Effector memory CD8-positive, alpha-beta T cell (primary cell): ENCODE results near the gene HSFX3.
"Not testable (repeated sequence)": the region's sequence is repeated elsewhere in the genome, so short reads cannot be mapped to it uniquely, and the experiment has no call there.

Experiments used
- ATAC-seq: fragments of 150-1000 bp; cut with Tn5 transposase; replicated peaks from 2 replicates; pipeline ENCODE4 v1.10.0; 2021; ENCODE audit warnings: mild to moderate bottlenecking, moderate library complexity
- DNase-seq, 3 experiments: peaks; one replicate each; pipeline ENCODE4 v3.0.0; 2021
- H3K27ac Mint-ChIP-seq, 2 donors: one replicate each; pipeline ENCODE4 v1.8.0; 2022; ENCODE audit warnings: mild to moderate bottlenecking in 2 of 2, mixed read lengths in 2 of 2, moderate library complexity in 2 of 2
- H3K27me3 Mint-ChIP-seq, 2 donors: one replicate each; pipeline ENCODE4 v1.8.0; 2022; ENCODE audit warnings: mixed read lengths in 2 of 2
- H3K36me3 Mint-ChIP-seq: one replicate; pipeline ENCODE4 v1.8.0; 2022; ENCODE audit warnings: mild to moderate bottlenecking, moderate library complexity, mixed read lengths; ENCODE audit not compliant: insufficient read depth
- H3K4me1 Mint-ChIP-seq, 2 donors: one replicate each; pipeline ENCODE4 v1.8.0; 2022; ENCODE audit warnings: low read depth in 2 of 2, mixed read lengths in 2 of 2
- H3K4me3 Mint-ChIP-seq, 2 donors: one replicate each; pipeline ENCODE4 v1.8.0; 2022; ENCODE audit warnings: mild to moderate bottlenecking in 2 of 2, mixed read lengths in 2 of 2, moderate library complexity in 2 of 2
- H3K9me3 Mint-ChIP-seq, 2 donors: one replicate each; pipeline ENCODE4 v1.8.0; 2022; ENCODE audit warnings: mixed read lengths in 2 of 2

HSFX3 gene

DNA sequence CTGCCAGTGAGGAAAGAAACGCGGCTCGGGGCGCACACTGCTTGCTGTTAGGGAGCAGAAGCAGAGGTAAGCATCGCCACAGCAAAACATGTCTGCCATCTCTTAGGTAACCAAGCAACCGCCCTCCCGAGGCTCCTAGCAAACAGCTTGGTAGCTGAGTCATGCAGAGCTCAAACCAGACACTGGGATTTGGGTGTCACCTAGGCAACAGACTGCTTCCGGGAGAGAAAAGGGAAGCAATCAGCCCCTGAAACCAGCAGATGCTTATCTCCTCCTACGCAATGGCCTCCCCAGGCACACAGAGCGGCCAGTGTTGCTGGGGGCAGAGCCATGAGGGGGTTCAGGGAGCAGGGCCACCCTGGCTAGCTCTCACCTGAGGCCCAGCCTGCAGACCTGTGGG is 46.3 kb downstream of the HSFX3 start:
- peak overlapping the region; percentile 95 to 97 for H3K4me3 Mint-ChIP-seq
- not testable (repeated sequence) for H3K27me3 Mint-ChIP-seq, H3K36me3 Mint-ChIP-seq, H3K9me3 Mint-ChIP-seq
- peak; percentile 61 for ATAC-seq
- H3K4me1 Mint-ChIP-seq: peaks cover 27 to 29% of the 10 kb centered on the region in 2 donors
- H3K27ac Mint-ChIP-seq: peak overlapping the region; percentile 99 to 100
- peak; percentile 62 to 73 (median 64) for DNase-seq

DNA sequence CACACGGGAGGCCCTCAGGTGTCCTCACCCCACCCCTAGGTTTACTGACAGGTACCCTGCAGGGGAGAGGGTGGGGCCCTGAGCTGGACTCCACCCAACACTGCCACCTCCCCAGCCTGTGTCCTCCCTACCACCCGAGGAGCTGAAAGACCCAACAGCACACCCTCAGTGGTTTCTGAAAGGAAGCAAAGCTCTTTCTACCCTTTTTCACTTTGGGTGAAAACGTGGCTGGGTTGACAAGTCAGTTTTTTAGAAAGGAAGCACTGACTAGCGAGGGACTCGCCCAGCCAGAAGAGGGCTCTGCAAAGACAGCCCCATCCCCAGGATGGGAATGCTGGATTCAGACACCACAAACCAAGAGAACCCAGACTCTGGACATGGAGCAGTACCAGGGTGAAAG is 46.8 kb downstream of the HSFX3 start:
- not testable (repeated sequence) for H3K27me3 Mint-ChIP-seq, H3K36me3 Mint-ChIP-seq, DNase-seq, H3K9me3 Mint-ChIP-seq
- peak overlapping the region; percentile 48 to 95 for H3K4me3 Mint-ChIP-seq
- peak; percentile 7 for ATAC-seq
- peaks cover 27 to 31% of the 10 kb centered on the region in 2 donors for H3K4me1 Mint-ChIP-seq
- H3K27ac Mint-ChIP-seq: peak overlapping the region; percentile 99 to 100

DNA sequence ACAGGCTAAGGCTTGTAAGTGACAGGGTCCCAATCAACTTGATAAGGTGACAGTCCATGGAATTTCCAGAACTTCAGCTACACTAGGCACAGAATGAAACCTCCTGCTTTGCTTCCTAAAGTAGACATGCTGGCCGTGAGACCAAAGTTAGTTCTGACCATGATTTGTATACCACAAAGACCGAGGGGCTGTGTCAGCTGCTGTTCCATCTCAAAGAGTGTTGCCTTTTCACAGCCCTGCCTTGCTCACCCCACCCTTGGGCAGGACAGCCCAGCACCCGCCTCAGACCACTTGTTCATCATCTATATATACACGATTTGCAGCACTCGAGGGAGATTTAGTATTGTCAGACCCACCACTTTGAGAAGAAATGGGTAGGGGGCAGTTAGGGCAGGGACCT is 50.0 kb downstream of the HSFX3 start:
- no peaks in the 10 kb centered on the region for H3K9me3 Mint-ChIP-seq
- H3K4me3 Mint-ChIP-seq: no peak overlapping the region
- peaks cover 25 to 31% of the 10 kb centered on the region in 2 donors for H3K4me1 Mint-ChIP-seq
- ATAC-seq (no peak), DNase-seq (no peak)
- H3K27me3 Mint-ChIP-seq: no peaks in the 10 kb centered on the region
- H3K36me3 Mint-ChIP-seq: no peaks in the 10 kb centered on the region
- H3K27ac Mint-ChIP-seq: peak overlapping the region; percentile 68 to 84

DNA sequence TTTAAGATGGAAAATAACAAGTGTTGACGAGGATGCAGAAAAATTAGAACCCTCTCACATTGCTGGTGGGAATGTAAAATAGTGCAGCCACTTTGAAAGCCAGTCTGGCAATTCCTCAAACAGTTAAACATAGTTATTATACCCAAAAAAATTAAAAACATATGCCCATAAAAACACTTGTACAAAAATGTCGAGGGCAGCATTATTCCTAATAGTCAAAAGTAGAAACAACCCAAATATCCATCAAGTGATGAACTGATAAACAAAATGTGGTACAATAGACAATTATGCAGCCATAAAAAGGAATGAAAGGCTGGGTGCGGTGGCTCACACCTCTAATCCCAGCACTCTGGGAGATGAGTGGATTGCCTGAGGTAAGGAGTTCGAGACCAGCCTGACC is 51.0 kb downstream of the HSFX3 start:
- H3K36me3 Mint-ChIP-seq: no peaks in the 10 kb centered on the region
- peak overlapping the region in 1 of 2 donors; percentile 8 for H3K27ac Mint-ChIP-seq
- ATAC-seq: no peak
- no peaks in the 10 kb centered on the region for H3K9me3 Mint-ChIP-seq
- peaks cover 16 to 24% of the 10 kb centered on the region in 2 donors for H3K4me1 Mint-ChIP-seq
- no peak for DNase-seq
- H3K27me3 Mint-ChIP-seq: no peaks in the 10 kb centered on the region
- H3K4me3 Mint-ChIP-seq: peak overlapping the region in 1 of 2 donors; percentile 3
